Hepatic stellate cell (primary cell): Measurements from ENCODE around the gene PISD.
"Not testable (repeated sequence)": the region's sequence is repeated elsewhere in the genome, so short reads cannot be mapped to it uniquely, and the experiment has no call there.

Experiments used
- DNase-seq: peaks from one replicate; pipeline ENCODE4 v3.0.0; 2011; ENCODE audit warnings: low spot score

The PISD gene

GRCh38 chr22:31661851-31662667 is at the start of gene PISD:
Gene PISD, minus strand, starts transcription at chr22:31662215. Its CDS starts 7 bp downstream, at chr22:31662208.
- peak; percentile 97 for DNase-seq

DNA sequence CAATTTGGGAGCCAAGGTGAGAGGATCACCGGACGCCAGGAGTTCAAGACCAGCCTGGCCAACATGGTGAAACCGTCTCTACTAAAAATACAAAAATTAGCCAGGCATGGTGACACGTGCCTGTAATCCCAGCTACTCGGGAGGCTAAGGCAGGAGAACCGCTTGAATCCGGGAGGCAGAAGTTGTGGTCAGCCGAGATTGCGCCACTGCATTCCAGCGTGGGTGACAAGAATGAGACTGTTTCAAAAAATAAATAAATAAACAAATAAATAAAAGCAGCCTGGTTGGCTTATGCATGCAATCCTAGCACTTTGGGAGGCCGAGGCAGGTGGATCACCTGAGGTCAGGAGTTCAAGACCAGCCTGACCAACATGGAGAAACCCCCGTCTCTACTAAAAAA is 49.2 kb upstream of the PISD start:
- DNase-seq, result not testable (repeated sequence)

DNA sequence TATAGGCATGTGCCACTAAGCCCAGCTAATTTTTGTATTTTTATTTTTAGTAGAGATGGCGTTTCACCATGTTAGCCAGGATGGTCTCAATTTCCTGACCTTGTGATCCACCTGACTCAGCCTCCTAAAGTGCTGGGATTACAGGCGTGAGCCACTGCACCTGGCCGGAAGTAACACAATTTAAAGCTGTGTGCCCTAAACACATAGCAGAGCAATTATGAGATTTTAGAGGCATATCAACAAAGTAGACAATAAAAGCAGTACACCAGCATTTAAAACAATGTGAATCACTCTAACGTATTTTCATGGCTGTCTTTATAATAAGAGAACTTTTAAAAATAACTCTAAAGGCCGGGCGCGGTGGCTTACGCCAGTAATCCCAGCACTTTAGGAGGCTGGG is 45.5 kb upstream of the PISD start:
- no peak for DNase-seq

DNA sequence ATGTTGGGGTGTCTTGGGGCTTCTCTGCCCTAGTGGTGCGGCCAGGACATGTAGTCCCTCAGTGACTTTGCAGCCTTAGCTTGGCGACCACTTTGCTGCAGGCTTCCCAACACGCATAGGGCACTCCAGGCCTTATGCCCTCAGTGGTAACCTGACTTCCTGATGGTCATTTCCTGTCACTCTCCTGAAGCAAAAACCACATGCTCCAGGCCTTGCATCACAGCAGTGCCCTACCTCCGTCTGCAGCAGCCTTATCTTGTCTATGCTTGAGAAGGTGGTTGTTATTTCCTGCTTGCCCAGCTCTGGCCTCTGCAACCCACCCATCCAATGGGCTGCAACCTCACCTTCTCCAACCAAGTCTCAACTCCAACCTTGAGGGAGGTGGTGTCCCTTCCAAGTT is 33.4 kb upstream of the PISD start:
- no peak for DNase-seq

DNA sequence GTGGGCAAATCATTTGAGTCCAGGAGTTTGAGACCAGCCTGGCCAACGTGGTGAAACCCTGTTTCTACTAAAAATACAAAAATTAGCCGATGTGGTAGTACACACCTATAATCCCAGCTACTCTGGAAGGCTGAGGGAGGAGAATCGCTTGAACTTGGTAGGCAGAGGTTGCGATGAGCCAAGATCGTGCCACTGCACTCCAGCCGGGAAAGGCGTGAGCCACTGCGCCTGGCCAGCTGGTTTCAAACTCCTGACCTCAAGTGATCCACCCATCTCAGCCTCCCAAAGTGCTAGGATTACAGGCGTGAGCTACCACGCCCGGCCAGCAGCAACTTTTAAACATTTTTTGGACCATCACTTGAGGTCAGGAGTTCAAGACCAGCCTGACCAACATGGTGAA is 32.0 kb upstream of the PISD start:
- not testable (repeated sequence) for DNase-seq

DNA sequence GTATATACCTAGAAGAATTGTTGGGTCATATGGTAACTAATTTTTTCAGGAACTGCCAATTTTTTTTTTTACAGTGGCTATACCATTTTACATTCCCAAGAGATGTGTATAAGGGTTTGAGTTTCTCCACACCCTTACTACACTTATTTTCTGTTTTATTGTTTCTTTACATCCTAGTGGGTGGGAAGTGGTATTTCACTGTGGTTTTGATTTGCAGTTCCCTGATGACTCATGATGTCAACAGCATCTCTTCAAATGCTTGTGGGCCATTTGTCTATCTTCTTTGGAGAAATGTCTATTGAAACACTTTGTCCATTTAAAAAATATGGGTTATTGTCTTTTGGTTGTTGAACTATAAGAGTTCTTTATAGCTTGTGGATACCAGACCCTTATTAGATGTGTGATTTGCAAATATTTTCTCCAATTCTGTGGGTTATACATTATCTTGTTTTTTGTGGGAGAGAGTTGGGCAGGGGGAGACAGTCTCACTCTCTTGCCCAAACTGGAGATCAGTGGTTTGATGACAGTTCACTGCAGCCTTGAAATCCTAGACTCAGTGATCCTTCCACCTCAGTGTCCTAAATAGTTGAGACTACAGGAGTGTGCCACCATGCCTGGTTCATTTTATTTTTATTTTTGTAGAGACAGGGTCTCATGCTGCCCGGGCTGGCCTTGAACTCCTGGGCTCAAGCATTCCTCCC is 30.3 kb upstream of the PISD start:
- no peak for DNase-seq

GRCh38 chr22:31691408-31691807 is 29.4 kb upstream of the PISD start:
- DNase-seq, result no peak

- DNase-seq, result no peak
These were observed 21.4 kb upstream of the PISD start for GRCh38 chr22:31683181-31684105.

DNA sequence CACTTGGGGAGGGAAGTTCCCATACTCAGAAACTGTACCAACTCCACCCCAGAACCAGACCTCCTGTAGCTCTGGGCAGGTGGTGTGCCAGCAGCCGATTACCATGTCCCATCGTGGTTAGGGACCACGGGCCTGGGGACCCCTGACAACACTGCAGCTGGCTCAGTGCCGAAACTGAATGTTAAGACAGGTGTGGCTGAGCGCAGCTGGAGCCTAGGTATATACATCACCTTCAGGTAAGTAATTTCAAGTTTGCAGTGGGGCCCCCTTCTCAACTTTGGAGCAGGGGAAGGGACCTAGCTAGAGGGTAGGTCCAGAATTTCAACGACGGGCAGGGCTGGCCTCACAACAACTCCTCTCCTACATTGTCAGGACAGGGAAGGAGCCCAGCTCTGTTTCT is 20.7 kb upstream of the PISD start:
- no peak for DNase-seq

GRCh38 chr22:31681349-31682345 is 19.6 kb upstream of the PISD start:
- DNase-seq, result peak; percentile 29

- peak; percentile 47 for DNase-seq
These were observed 18.9 kb upstream of the PISD start for GRCh38 chr22:31680861-31681341.

GRCh38 chr22:31678748-31679147 is 16.7 kb upstream of the PISD start:
- no peak for DNase-seq

- DNase-seq, result peak; percentile 84
These were observed 14.7 kb upstream of the PISD start for GRCh38 chr22:31676700-31677099.

GRCh38 chr22:31674219-31674618 is 12.2 kb upstream of the PISD start:
- not testable (repeated sequence) for DNase-seq

- not testable (repeated sequence) for DNase-seq
These were observed 6.8 kb upstream of the PISD start for GRCh38 chr22:31668849-31669248.

DNA sequence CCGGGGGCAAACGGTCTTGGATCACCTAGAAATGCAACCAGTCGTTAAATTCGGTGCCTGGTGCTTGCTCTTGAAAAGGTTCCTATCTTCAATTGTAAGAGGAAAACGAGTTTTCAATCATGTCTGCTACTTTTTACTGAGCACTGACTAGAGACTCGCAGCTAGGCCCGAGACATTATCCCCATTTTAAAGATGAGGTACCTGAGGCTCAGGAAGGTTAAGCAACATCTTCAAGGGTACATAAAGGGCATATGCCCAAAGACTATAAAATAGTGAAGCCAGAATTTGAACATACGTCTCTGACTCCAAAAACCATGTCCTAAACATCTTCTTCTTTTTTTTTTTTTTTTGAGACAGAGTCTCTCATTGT is 638 bp upstream of the PISD start:
- no peak for DNase-seq

DNA sequence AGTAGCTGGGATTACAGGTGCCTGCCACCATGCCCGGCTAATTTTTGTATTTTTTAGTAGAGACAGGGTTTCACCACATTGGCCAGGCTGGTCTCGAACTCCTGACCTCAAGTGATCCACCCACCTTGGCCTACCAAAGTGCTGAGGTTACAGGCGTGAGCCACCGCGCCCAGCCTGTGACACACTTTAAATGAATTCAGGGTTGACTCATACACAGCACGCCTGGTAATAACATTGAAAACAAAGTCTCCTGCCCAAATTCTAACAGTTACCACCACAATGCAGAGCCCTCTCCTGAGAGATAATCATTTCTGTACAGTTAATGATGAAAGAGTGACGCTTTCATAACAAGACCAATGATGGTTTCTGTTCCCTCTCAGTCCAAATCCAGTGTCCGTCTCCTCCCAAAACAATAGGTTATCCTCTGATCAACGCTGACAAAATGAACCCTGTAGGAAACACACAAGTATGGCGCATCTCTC is 1.1 kb downstream of the PISD start:
- peak; percentile 57 for DNase-seq

DNA sequence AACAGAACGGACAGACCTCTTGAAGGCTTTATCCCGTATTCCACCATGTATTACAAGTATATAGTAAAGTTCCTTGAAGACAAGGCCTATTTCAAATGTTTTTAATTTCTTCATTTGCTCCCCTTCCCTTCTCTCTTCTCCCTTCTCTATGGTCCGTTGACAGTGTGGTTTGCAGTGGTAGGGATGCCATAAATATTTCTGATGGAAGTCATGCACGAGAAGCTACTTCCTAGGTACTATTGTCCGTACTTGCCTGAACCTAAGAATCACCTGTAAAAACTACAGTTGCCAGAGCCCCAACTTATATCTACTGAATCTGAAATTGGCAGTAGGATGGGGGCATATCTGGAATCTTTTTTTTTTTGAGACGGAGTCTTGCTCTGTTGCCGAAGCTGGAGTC is 2.8 kb downstream of the PISD start:
- no peak for DNase-seq

GRCh38 chr22:31654408-31654807 is 7.6 kb downstream of the PISD start:
- DNase-seq, result no peak

GRCh38 chr22:31653944-31654343 is 8.1 kb downstream of the PISD start:
- DNase-seq, result no peak
